Right lobe of liver (tissue), 4 donors: Measurements from ENCODE around the gene SLC25A13.

ENCODE experiments used
- CTCF ChIP-seq, 4 donors: fragments of 200-600 bp in 3 of 4; fragments of 450-650 bp in 1 of 4; IDR thresholded peaks; one replicate each; pipeline versions ENCODE4 v1.5.1 to v1.8.0; 2016 to 2022; ENCODE audit warnings: antibody characterized with exemption in 4 of 4, mild to moderate bottlenecking in 2 of 4
- POLR2A ChIP-seq: fragments of 450-650 bp; IDR thresholded peaks from one replicate; pipeline ENCODE4 v1.6.1; 2017; ENCODE audit warnings: antibody characterized with exemption, mild to moderate bottlenecking
- donor health status: DM: no; HTN: no; CAD: no.
- donor health status: DM: no; HTN: no; CAD: no.
- donor health status: DM: no; HTN: yes; CAD: no.

DNA sequence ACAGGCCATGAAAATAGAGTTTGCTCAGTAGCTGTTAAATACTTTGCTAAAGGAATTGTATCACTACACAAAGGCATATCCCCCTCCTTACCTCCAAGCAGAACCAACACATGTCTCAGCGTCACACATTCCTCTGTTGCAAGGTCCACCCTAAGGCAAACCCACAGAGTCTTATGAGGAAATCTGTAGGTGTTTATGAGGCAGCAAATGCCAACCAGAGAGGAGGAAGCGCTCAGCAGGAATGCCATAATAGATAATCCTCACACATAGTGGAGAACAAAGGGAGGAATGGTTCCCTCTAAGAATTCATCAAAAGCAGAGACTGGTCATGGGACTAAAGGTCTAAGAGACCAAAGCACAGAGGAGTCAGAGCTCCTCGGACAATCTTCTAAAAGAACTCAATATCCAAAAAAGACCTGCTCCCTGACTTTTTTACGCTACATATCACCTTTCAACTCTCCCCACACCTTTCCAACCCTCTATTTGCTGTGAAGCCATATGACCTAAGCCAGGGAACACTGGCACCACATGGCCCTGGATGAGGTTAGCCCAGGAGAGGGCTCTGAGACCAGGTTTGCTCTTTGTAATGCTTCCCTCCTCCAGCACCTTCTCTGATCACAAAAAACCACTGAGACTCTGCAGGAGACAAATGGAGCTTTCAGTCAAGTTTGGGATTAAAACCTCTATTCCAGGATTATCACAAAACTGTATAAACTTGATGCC, 7.3 kb downstream of the SLC25A13 start:
- TF ChIP-seq CTCF (IDR thresholded peaks at IDR 0.05) (no peak), POLR2A (no peak)
